ENCODE data around the gene PCDHGC4.

Gene PCDHGC4

DNA sequence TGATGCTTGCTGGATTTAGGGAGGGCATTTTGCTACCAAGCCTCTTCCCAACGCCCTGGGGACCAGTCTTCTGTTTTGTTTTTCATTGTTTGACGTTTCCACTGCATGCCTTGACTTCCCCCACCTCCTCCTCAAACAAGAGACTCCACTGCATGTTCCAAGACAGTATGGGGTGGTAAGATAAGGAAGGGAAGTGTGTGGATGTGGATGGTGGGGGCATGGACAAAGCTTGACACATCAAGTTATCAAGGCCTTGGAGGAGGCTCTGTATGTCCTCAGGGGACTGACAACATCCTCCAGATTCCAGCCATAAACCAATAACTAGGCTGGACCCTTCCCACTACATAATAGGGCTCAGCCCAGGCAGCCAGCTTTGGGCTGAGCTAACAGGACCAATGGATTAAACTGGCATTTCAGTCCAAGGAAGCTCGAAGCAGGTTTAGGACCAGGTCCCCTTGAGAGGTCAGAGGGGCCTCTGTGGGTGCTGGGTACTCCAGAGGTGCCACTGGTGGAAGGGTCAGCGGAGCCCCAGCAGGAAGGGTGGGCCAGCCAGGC is 27.0 kb downstream of the PCDHGC4 start:
- in situ Hi-C loops (cut with MboI; ENCODE audit: low sequenced_read_pairs): no loop called here

DNA sequence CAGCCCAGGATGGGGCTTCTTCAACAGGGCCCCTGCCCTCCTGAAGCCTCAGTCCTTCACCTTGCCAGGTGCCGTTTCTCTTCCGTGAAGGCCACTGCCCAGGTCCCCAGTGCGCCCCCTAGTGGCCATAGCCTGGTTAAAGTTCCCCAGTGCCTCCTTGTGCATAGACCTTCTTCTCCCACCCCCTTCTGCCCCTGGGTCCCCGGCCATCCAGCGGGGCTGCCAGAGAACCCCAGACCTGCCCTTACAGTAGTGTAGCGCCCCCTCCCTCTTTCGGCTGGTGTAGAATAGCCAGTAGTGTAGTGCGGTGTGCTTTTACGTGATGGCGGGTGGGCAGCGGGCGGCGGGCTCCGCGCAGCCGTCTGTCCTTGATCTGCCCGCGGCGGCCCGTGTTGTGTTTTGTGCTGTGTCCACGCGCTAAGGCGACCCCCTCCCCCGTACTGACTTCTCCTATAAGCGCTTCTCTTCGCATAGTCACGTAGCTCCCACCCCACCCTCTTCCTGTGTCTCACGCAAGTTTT is 27.6 kb downstream of the PCDHGC4 start:
- in situ Hi-C loops (cut with MboI; ENCODE audit: low sequenced_read_pairs): no loop called here

DNA sequence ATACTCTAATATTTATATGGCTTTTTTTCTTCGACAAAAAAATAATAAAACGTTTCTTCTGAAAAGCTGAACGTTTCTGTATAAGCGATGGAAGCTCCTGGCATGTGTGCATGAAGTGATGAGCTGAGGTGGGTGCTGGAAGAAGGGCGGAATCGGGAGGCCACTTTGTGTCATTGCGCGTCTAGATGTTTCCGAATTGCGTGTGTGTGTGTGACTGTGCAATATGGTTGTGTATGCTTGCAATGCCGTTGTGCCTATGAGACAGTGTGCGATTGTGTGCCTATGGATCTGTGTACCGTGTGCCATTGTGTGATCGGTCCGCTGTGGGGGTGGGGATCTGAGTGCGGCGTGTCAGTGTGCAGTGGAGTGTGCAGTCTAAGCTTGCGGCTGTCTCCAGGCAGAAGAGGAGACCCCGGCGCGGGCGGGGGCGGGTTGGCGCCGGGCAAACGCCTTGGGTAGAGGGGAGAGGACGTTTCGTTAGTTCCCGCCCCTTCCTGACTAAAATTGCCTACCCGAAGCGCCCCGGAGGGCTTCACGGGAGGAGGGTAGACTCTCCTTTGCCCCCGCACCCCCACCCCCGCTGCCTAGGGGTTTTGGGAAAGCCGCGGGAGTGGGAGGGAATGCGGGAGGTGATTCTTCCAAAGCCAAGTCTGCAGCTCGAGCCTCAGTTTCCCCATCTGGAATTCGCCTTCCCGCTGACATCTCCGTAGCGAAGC is 28.2 kb downstream of the PCDHGC4 start:
- in situ Hi-C loops (cut with MboI; ENCODE audit: low sequenced_read_pairs): no loop called here

DNA sequence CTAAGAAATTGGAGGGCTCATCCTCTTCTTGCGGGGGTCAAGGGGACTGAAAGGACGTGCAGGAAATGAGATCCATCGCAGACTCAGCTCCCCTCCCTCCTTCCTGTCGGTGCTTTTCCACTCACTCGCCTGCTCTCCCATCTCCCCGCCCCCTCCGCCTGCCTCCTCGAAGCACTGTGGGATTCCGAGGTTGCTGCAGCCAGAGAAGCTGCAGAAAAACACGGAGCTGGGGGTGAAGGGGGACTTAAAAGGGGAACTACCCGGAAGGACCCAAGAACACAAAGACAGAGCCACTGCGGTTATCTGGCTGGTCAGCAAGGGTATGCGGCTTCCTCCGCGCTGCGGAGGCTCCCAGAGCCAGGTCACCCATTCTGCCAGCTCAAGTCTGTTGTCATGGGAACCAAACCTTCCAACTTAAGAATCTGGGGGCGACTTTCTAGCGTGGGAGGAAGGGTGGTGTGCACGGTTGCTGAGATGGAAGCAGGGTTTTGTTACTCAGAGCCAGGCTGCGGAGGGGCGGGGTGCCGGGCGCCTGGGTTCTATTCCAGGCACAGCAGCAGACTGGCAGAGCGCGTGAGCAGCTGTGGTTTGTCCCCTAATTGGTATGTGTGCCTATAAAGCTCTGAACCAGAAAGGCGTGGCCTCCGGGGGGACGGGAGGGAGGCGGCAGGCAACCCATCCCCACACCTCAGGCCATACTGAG is 28.9 kb downstream of the PCDHGC4 start:
- in situ Hi-C loops (cut with MboI; ENCODE audit: low sequenced_read_pairs): no loop called here

DNA sequence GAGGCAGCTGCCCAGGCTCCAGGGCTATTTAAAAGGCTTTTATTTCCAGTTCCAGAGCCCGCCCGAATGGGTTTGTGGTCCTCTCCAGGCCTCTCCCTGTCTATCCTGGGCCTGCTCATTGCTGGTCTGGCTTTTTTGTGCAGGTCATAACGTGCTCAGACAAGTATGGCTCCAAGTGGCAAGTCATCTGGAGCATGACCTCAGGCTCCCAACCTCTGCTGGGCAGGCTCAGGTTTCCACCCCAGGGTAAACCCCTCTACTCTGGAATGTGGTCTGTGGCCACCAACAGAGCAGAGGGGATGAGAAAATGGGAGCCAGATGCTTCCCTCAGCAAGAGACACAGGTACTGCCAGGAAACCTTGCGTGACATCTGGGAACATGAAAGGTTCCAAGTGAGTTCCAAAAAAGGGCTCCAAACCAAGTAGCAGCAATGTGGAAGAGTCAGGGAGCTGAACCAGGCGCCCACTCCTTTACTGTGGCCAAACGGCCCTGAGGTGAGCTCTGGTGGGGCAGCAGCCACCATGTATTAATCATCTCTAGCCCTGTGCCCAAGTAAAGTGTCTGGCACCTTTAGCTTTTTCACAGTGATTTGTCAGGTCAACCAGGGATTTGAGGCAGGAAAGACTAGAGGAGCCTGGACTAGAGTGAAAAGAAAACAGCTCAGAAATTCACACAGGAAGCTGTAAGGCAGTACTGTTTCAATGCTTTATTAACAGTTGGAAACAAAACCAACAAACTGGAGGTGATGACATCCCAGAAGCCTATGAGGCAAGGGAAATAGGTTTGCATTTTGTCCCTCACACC is 29.7 kb downstream of the PCDHGC4 start:
- in situ Hi-C loops (cut with MboI; ENCODE audit: low sequenced_read_pairs): no loop called here

DNA sequence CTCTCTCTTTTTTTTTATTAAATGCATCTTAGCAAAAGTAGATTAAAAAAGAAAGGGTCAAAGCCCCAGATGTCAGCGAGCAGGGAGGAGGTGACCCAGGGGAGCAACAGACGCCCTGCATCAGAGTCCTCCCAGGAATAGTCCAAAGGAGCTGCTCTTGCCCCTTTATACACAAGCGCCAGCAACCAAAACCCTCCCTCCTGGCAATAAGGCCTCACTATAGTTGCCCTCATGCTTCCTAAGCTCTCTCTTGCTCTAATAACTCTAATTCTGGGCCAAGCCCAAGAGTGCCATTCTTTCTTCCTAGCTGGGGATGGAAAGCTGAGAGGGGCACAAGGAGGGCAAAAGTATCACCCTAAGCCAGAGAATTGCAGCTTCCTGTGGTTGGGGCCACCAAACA is 30.3 kb downstream of the PCDHGC4 start:
- in situ Hi-C loops (cut with MboI; ENCODE audit: low sequenced_read_pairs): no loop called here

DNA sequence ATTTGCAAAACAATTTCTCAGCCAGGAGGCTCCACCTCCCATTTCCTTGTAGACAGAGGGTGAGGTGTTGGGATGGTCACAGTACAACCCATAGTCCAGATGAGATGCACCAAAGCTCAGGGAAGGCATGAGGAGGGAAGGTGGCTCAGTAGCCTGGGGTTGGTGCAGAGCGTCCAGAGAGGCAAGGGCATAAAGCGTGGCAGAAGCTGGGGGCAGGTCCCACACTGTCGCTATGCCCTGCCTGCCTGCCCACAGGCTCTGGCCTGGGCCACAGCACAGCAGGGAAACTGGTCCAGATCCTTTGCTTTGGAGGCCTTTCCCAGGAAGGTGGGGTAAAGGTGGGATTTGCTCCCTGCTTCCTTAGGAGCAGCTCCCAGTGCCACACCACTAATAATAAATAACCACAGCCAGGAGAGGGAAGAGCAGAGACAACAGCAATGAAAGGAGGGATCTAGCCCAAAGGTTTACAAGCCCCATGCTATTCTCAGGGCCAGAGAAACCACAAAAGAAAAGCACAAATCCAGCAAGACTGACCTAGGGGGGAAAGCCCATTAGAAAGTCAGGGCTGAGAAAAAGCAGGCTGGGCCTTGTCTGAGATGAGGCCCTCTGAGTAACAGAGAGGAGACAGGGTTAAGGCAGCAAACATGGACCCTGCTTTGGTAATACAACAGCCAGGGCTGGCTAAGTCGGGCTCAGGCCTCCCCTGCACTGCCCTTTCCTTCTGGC is 31.3 kb downstream of the PCDHGC4 start:
- in situ Hi-C loops (cut with MboI; ENCODE audit: low sequenced_read_pairs): no loop called here

DNA sequence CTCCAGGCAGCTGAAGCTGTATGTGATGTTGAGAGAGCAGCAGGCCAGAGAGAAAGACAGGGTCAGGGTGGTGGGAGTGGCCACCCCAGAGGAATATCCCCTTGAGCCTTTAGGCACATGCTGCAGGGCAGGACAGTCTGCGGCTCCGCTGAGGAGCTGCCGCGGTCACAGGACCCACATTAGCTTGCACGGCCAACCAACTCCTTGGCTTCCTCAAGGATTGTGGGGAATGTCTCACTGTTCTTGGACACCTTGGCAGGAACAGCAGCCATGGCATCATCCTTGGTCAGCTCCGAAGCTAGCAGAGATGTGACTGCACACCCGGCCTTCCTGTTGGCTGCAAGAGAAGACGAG is 31.8 kb downstream of the PCDHGC4 start:
- in situ Hi-C loops (cut with MboI; ENCODE audit: low sequenced_read_pairs): no loop called here

DNA sequence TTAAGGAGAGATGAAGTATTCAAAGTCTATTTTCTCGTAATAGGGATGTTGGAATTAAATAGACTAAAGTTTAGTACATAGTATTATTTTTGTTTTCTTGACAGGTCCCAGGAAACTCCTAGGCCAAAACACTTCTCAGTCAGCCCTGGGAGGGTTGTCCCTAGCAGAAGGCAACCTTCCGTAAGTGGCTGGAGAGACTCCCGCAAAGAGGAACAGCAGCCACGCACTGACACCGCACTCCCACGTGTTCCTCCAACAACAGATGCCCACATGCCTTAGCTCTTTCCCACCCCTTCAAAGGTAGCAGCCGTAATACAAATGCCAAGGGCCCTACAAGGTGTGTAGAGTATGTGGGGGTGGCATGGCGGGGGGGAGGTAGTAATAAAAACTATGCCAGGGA is 32.5 kb downstream of the PCDHGC4 start:
- in situ Hi-C loops (cut with MboI; ENCODE audit: low sequenced_read_pairs): no loop called here

DNA sequence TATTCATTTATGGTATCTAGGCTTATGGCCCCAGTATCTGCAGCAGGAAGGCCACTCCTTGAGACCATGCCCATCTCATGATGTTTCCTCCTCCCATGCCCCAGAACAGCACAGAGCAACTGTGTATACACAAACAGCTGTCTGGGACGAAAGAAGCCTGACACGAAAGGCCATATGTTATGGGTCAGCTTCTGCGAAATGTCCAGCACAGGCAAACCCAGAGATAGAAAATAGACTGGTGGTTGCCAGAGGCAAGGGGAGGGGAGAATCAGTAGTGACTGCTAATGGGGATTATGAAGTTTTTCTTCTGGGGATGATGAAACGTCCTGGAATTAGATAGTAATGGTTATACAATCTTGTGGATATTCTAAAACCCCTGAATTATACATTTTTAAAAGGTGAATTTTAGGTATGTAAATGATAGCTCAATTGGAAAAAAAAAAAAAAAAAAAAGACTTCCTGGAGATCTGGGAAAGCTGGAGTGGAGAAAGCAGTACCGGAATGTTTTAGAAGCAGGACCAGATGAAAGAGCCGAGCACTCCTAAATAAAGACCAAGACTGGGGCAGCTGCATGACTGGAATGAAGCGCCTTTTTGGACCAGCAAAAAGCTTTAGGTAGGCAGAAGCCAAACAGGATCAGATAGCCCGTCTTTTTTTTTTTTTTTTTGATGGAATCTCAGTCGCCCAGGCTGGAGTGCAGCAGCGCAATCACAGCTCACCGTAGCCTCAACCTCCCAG is 33.2 kb downstream of the PCDHGC4 start:
- in situ Hi-C loops (cut with MboI; ENCODE audit: low sequenced_read_pairs): no loop called here

DNA sequence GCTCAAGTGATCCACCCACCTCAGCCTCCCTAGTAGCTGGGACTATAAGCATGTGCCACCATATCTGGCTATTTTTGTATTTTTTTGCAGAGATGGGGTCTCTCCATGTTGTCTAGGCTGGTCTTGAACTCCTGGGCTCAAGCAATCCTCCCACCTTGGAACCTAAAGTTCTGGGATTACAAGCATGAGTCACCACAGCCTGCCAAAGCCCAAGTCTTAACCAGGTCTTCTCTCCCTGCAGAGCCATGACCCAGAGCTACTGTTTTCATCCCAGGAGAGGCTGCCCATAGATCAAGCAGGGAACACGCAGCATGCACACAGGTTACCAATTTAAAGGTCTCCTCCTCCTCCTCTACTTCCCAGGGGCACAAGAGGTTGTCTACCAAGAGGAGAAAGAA is 33.8 kb downstream of the PCDHGC4 start:
- in situ Hi-C loops (cut with MboI; ENCODE audit: low sequenced_read_pairs): no loop called here

DNA sequence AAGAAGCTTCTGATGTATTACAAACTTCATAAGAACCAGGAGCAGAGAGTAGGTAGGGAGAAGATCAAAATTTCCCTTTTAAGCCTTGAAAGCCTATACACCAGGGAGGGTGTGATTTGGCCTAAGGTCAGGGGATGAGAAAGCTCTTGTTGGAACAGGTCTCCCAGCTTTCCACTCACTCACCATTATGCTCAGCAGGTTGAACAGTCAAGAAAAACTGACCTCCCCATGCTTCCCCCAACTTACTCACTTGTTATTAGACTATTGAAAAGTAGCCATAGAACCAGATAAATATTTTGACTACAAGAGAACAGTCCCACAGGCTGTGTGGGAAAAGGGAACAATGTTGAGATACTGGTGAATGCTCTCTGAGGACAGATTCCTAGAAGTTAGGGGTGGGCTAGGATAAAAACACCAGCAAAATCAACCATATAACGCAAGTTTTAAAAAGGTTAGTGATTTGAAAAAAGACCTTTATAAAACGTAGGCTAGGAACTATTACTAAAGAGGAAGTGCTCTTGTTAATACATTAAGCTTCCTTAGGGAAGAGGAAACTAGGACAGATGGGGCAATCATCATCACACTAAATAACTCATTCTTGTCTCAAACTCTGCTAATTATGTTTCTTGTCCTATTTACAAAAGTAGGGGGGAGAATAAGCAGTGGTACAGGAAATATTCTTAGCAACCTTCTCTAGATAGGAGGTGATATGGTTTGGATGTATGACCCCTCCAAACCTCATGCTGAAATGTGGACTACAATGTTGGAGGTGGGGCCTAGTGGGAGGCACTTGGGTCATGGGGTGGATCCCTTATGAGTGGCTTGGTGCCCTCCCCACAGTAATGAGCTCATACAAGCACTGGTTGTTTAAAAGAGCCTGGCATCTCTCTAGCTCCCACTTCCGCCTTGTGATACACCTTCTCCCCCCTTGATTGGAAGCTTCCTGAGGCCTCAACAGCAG is 35.1 kb downstream of the PCDHGC4 start:
- in situ Hi-C loops (cut with MboI; ENCODE audit: low sequenced_read_pairs): loop anchor here (10.0 kb wide), 1 partner anchor 105 kb away; the partner anchor contains the start of genes PCDHGA10 and PCDHGB7

DNA sequence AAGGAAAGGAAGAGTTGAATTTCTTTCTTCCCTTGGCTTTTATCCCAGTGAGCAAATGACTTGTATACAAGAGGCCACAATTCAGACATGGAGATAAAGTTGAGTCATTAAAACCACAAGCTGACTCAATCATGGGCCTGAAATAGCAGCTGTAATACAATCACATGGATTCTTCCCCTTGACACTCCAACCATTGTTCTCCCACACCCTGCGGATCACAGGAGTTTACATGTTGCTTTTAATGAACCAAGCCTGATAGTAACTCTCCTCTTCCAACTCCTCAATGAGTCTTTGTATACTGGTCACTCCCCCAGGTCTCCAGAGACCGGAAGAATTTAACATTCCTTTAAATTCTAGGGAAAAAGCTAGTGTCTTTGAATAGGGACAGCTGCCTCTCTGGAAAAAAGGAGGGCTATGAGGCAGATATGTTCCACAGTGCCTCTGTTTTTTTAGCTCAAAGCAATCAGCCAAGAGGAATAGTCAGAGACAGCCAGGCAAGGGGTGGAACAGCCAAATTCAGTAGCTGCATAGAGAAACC is 36.5 kb downstream of the PCDHGC4 start:
- in situ Hi-C loops (cut with MboI; ENCODE audit: low sequenced_read_pairs): loop anchor here (10.0 kb wide), 1 partner anchor 107 kb away; the partner anchor contains the start of genes PCDHGA10 and PCDHGB7

DNA sequence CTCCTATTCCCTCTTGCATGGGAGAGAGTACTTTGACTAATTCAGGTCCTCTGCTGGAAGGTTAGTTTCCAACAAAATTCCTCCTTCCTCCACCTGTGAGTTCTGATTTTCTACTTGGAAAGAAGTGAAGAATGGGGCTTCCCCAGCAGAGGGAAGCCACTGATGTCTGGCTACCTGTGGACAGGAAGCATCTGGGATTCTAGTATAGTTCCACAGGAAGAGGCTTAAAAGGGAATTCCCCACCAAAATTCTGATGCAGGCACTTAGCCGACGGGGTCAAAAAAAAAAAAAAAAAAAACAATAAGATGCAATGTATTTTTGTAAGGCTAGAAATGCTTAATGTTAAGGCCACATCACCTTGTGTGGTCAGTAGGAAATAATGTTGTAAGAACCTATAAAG is 37.5 kb downstream of the PCDHGC4 start:
- in situ Hi-C loops (cut with MboI; ENCODE audit: low sequenced_read_pairs): loop anchor here (10.0 kb wide), 1 partner anchor 108 kb away; the partner anchor contains the start of genes PCDHGA10 and PCDHGB7

DNA sequence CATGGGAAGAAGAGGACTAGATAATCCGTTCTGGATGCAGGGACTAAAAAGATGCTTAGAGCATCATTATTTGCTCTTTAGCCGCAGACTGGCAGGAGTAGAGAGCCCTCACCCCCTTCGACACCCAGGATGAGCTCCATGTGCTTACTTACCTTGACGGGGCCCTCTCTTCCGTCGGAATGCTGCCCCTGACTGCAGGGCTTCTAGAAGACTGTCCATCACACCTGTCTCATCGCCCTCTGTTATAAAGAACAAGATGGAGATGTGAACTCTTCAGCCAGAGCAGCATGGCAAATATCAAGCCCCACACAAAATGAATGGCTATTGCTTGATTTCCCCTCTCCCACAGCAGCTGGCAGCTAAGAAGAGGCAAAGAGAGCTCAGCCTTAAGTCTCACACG is 39.2 kb downstream of the PCDHGC4 start:
- in situ Hi-C loops (cut with MboI; ENCODE audit: low sequenced_read_pairs): loop anchor here (10.0 kb wide), 1 partner anchor 109 kb away; the partner anchor contains the start of genes PCDHGA10 and PCDHGB7

DNA sequence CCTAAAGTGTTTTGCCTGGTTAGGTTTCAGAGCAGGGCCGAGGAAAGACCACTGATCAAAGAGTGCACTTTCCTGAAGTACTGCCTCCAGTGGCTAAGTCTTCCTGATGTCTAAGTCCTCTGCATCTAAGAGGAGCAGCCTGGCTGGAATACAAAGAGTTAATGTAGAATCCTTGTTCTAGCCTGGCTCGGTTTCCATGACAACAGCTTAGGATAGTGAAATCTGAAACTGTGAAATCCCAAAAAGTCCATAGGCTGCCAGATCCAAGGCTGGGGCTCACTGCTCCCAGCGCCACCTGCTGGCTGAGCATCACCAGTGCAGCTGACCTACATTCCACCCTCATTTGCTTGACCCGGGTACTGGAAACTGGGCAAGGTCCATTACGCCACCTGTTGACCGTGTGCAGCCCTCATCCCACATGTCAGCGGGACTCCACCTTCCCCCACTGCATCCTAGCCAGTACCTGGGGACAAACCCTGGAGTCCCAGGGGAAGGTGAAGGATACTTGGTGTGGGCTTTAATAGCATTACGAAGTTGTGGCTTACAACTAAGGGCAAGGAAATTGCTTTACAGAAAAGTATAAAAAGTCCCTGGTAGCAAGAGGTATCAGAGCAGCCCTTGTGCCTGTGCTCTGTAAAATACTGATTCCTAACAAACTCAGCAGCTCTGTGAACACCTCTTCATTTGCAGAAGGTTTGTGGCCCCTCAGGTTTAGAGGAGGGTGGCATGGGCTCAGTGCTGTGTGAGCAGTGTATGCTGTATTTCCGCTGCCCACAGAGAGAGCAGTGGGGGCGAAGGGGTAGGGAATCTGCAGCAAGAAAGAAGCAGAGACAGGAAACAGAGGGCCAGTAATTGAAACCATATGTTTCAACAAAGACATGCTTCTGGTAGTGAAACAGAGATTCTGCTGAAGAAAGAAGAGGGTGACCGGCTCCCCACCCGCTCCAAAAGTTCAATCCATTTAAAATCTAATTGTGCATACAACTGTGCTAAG is 40.1 kb downstream of the PCDHGC4 start:
- in situ Hi-C loops (cut with MboI; ENCODE audit: low sequenced_read_pairs): loop anchor here (10.0 kb wide), 1 partner anchor 110 kb away; the partner anchor contains the start of genes PCDHGA10 and PCDHGB7

DNA sequence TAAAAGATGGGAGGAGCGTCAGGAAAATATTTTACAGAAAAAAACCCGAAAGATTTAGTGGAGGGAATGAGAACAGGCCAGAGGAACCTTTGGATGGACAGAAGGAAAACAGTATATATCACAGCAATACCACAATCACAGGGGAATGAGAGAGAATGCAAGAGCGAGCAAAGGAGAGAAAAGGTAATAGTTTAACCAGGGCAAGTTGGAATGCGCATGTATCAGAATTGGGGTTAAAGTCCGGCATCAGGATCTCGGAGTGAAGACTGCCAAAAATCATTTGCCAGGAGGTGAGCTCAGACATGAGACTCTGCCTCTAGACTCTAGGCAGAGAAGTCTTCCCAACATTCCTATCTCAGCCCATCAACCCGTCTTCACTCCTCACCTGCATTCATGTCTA is 40.8 kb downstream of the PCDHGC4 start:
- in situ Hi-C loops (cut with MboI; ENCODE audit: low sequenced_read_pairs): loop anchor here (10.0 kb wide), 1 partner anchor 111 kb away; the partner anchor contains the start of genes PCDHGA10 and PCDHGB7

Data from HL-60/S4 treated with phorbol 12-myristate 13-acetate at 8.2 ng/mL for 4 days and 3 days (cell line).